WTC11 (cell line): ENCODE data around the gene GORASP1. TPM values are rescaled to one million over a fixed set of nuclear protein-coding genes. Genes with fewer than 3 reads are reported as not detected.

Experiments used
- ATAC-seq: fragments of 200-7000 bp; cut with Tn5 transposase; 2 replicates; pipeline ENCODE4 v1.10.0; 2021; ENCODE audit warnings: mild to moderate bottlenecking, moderate library complexity
- CTCF ChIA-PET: fragments of 300-600 bp; sonication (Branson Sonifier 250); formaldehyde crosslinking; loops from one replicate; lab custom pipeline; 2021; ENCODE audit warnings: antibody characterized with exemption; lab: Charles Lee
- POLR2A ChIA-PET: fragments of 350-600 bp; sonication (Branson Sonifier 250); formaldehyde crosslinking; loops from one replicate; lab custom pipeline; 2021; ENCODE audit warnings: antibody characterized with exemption; lab: Charles Lee
- DNase-seq: peaks from one replicate; pipeline ENCODE4 v3.0.0; 2021; ENCODE audit warnings: low spot score
- H3K27ac Mint-ChIP-seq: 2 replicates; pipeline ENCODE4 v1.8.0; 2021; ENCODE audit warnings: mixed read lengths
- H3K27me3 Mint-ChIP-seq: 2 replicates; pipeline ENCODE4 v1.8.0; 2021; ENCODE audit warnings: low read depth, mild to moderate bottlenecking, moderate library complexity, mixed read lengths
- H3K36me3 Mint-ChIP-seq: 2 replicates; pipeline ENCODE4 v1.8.0; 2021; ENCODE audit warnings: mixed read lengths
- H3K4me1 Mint-ChIP-seq: 2 replicates; pipeline ENCODE4 v1.8.0; 2022; ENCODE audit warnings: mixed read lengths
- H3K4me3 Mint-ChIP-seq: 2 replicates; pipeline ENCODE4 v1.8.0; 2021; ENCODE audit warnings: mild to moderate bottlenecking, moderate library complexity, mixed read lengths
- H3K9me3 Mint-ChIP-seq: 2 replicates; pipeline ENCODE4 v1.8.0; 2021; ENCODE audit warnings: mixed read lengths
- ARID4B ChIP-seq: sonication (generic); formaldehyde crosslinking; IDR thresholded peaks from 2 replicates; pipeline ENCODE4 v1.8.0; 2023; ENCODE audit warnings: missing genetic modification reagents, mild to moderate bottlenecking, borderline replicate concordance
- CREB1 ChIP-seq: sonication (generic); formaldehyde crosslinking; IDR thresholded peaks from 2 replicates; pipeline ENCODE4 v1.8.0; 2023; ENCODE audit warnings: mild to moderate bottlenecking, missing genetic modification reagents
- CTCF ChIP-seq: fragments of 200-600 bp; IDR thresholded peaks from 2 replicates; pipeline ENCODE4 v1.8.0; 2022; ENCODE audit warnings: antibody characterized with exemption
- ELF4 ChIP-seq: sonication (generic); formaldehyde crosslinking; IDR thresholded peaks from 2 replicates; pipeline ENCODE4 v1.8.1; 2022; ENCODE audit warnings: low read depth, mild to moderate bottlenecking, moderate library complexity, missing genetic modification reagents
- HMGA2 ChIP-seq: fragments of 250-450 bp; sonication (Bioruptor Pico); IDR thresholded peaks from 2 replicates; pipeline ENCODE4 v1.4.0; 2021; ENCODE audit warnings: mild to moderate bottlenecking, moderate library complexity
- HMGXB4 ChIP-seq: sonication (generic); formaldehyde crosslinking; IDR thresholded peaks from 2 replicates; pipeline ENCODE4 v1.8.1; 2023; ENCODE audit warnings: mild to moderate bottlenecking, moderate library complexity, missing genetic modification reagents
- JUN ChIP-seq: sonication (generic); formaldehyde crosslinking; IDR thresholded peaks from 2 replicates; pipeline ENCODE4 v1.8.0; 2023; ENCODE audit warnings: mild to moderate bottlenecking, missing genetic modification reagents
- MAX ChIP-seq: sonication (generic); formaldehyde crosslinking; IDR thresholded peaks from 2 replicates; pipeline ENCODE4 v1.8.0; 2022; ENCODE audit warnings: mild to moderate bottlenecking, missing genetic modification reagents
- NFE2L1 ChIP-seq: sonication (generic); formaldehyde crosslinking; IDR thresholded peaks from 2 replicates; pipeline ENCODE4 v1.8.1; 2023; ENCODE audit warnings: missing genetic modification reagents
- NR1H2 ChIP-seq: sonication (generic); formaldehyde crosslinking; IDR thresholded peaks from 2 replicates; pipeline ENCODE4 v1.9.0; 2021; ENCODE audit warnings: mild to moderate bottlenecking, moderate library complexity, missing genetic modification reagents
- OVOL2 ChIP-seq: fragments of 250-450 bp; sonication (Bioruptor Pico); IDR thresholded peaks from 2 replicates; pipeline ENCODE4 v1.9.0; 2021; ENCODE audit warnings: mild to moderate bottlenecking, borderline replicate concordance
- PREB ChIP-seq: sonication (generic); formaldehyde crosslinking; IDR thresholded peaks from 2 replicates; pipeline ENCODE4 v1.8.1; 2022; ENCODE audit warnings: mild to moderate bottlenecking, missing genetic modification reagents, moderate library complexity, borderline replicate concordance
- ZBTB21 ChIP-seq: sonication (generic); formaldehyde crosslinking; IDR thresholded peaks from 2 replicates; pipeline ENCODE4 v1.8.1; 2023; ENCODE audit warnings: mild to moderate bottlenecking, missing genetic modification reagents, borderline replicate concordance
- ZNF232 ChIP-seq: sonication (generic); formaldehyde crosslinking; IDR thresholded peaks from 2 replicates; pipeline ENCODE4 v1.8.0; 2022; ENCODE audit warnings: mild to moderate bottlenecking, missing genetic modification reagents
- total RNA-seq: library from RNA; stranded (reverse); gene quantifications from 3 replicates; pipeline ENCODE4 v1.2.3, GENCODE V29; 2021
- TF ChIP-seq, protein P1 (sequence below): sonication (generic); formaldehyde crosslinking; IDR thresholded peaks from 2 replicates; pipeline ENCODE4 v1.8.1; 2023; ENCODE audit warnings: mild to moderate bottlenecking, missing genetic modification reagents, borderline replicate concordance
- TF ChIP-seq, protein P2 (sequence below): sonication (generic); formaldehyde crosslinking; IDR thresholded peaks from 2 replicates; pipeline ENCODE4 v1.8.1; 2023; ENCODE audit warnings: mild to moderate bottlenecking, missing genetic modification reagents, moderate library complexity

Gene GORASP1
- total RNA-seq, 1 experiment from 2014 or later, result 47.4 TPM

- Mint-ChIP-seq H3K9me3 (no peaks in the 10 kb centered on the region), H3K4me1 (no peaks in the 10 kb centered on the region), H3K27ac (no peak overlapping the region), H3K4me3 (no peak overlapping the region), H3K27me3 (no peaks in the 10 kb centered on the region), H3K36me3 (peaks cover 43% of the 10 kb centered on the region)
- ChIA-PET POLR2A (no interaction called here), CTCF (interaction anchor here (0.6 to 1.1 kb wide), 2 partner anchors 11 to 209 kb away, joined by 4 read pairs; no protein-coding TSS in a partner anchor)
- no peak for DNase-seq
- TF ChIP-seq ZNF232, result no peak
- ATAC-seq, result no peak
Measured at GRCh38 chr3:39079530-39079929, 27.9 kb downstream of the GORASP1 start.

DNA sequence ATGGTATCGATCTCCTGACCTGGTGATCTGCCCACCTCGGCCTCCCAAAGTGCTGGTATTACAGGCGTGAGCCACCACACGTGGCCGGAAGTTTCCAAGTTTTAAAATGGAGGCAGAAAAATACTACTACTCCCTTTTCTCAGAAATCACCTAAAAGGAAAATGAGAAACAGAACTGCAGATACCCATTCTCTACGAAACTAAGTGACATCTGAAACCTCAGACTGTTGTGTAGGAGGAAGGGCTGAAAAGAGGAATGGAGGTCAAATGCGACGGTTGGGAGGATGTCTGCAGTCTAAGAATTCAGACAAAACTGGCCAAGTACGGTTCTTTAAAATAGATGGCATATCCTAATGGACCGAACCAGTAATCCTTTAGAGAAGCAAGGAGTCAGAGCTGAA is 31.5 kb downstream of the GORASP1 start:
- POLR2A ChIA-PET, result no interaction called here
- no peak for DNase-seq
- CTCF ChIA-PET, result no interaction called here
- no peak for ATAC-seq
- no peak overlapping the region for H3K27ac Mint-ChIP-seq
- no peak for TF ChIP-seq NFE2L1 (CRISPR knock-in tag)
- no peak for TF ChIP-seq PREB (CRISPR knock-in tag)
- TF ChIP-seq, protein P1, sequence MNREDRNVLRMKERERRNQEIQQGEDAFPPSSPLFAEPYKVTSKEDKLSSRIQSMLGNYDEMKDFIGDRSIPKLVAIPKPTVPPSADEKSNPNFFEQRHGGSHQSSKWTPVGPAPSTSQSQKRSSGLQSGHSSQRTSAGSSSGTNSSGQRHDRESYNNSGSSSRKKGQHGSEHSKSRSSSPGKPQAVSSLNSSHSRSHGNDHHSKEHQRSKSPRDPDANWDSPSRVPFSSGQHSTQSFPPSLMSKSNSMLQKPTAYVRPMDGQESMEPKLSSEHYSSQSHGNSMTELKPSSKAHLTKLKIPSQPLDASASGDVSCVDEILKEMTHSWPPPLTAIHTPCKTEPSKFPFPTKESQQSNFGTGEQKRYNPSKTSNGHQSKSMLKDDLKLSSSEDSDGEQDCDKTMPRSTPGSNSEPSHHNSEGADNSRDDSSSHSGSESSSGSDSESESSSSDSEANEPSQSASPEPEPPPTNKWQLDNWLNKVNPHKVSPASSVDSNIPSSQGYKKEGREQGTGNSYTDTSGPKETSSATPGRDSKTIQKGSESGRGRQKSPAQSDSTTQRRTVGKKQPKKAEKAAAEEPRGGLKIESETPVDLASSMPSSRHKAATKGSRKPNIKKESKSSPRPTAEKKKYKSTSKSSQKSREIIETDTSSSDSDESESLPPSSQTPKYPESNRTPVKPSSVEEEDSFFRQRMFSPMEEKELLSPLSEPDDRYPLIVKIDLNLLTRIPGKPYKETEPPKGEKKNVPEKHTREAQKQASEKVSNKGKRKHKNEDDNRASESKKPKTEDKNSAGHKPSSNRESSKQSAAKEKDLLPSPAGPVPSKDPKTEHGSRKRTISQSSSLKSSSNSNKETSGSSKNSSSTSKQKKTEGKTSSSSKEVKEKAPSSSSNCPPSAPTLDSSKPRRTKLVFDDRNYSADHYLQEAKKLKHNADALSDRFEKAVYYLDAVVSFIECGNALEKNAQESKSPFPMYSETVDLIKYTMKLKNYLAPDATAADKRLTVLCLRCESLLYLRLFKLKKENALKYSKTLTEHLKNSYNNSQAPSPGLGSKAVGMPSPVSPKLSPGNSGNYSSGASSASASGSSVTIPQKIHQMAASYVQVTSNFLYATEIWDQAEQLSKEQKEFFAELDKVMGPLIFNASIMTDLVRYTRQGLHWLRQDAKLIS (CRISPR knock-in tag), result no peak
- TF ChIP-seq NR1H2 (CRISPR knock-in tag), result no peak
- TF ChIP-seq JUN (CRISPR knock-in tag), result no peak
- TF ChIP-seq OVOL2 (CRISPR knock-in tag), result no peak
- H3K4me1 Mint-ChIP-seq, result no peaks in the 10 kb centered on the region
- no peaks in the 10 kb centered on the region for H3K9me3 Mint-ChIP-seq
- no peak overlapping the region for H3K4me3 Mint-ChIP-seq
- H3K27me3 Mint-ChIP-seq, result no peaks in the 10 kb centered on the region
- peaks cover 47% of the 10 kb centered on the region for H3K36me3 Mint-ChIP-seq

DNA sequence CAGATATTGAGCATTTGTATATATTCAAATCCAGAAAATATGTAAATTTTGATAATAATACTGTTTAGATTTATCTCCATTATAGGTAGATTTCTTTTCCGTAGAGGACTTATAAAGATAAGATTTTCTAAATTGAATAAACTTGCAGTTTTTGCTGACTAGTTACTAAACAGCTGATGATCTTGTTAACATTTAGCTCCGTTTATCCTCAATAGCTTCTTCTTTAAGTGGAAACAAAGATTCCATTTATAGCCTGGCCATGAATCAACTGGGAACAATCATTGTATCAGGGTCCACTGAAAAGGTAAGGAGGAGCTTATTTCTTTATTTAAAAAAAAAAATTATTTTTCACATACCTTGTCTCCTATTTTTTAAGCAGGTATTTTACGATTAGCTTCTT is 38.9 kb downstream of the GORASP1 start:
- ATAC-seq, result no peak
- CTCF ChIA-PET, result interaction anchor here (0.6 to 1.3 kb wide), 3 partner anchors 11 to 309 kb away, joined by 3 to 4 read pairs (median 3); no protein-coding TSS in a partner anchor
- POLR2A ChIA-PET, result no interaction called here
- TF ChIP-seq ZBTB21 (CRISPR knock-in tag), result no peak
- TF ChIP-seq CTCF, result no peak
- TF ChIP-seq, protein P2, sequence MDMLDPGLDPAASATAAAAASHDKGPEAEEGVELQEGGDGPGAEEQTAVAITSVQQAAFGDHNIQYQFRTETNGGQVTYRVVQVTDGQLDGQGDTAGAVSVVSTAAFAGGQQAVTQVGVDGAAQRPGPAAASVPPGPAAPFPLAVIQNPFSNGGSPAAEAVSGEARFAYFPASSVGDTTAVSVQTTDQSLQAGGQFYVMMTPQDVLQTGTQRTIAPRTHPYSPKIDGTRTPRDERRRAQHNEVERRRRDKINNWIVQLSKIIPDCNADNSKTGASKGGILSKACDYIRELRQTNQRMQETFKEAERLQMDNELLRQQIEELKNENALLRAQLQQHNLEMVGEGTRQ (CRISPR knock-in tag), result no peak
- no peak for TF ChIP-seq ELF4 (CRISPR knock-in tag)
- no peak for TF ChIP-seq HMGXB4 (CRISPR knock-in tag)
- TF ChIP-seq HMGA2 (CRISPR knock-in tag), result no peak
- TF ChIP-seq ARID4B, result no peak
- no peak for TF ChIP-seq CREB1 (CRISPR knock-in tag)
- no peak for TF ChIP-seq MAX (CRISPR knock-in tag)
- no peak for TF ChIP-seq PREB (CRISPR knock-in tag)

More for the DNA sequence above, 38.9 kb downstream of the GORASP1 start:
- Mint-ChIP-seq H3K36me3 (peaks cover 23% of the 10 kb centered on the region), H3K27me3 (no peaks in the 10 kb centered on the region), H3K4me1 (0 out of 2 replicates have a peak, but pooled peaks cover 3% of the 10 kb centered on the region), H3K4me3 (no peak overlapping the region), H3K9me3 (no peaks in the 10 kb centered on the region), H3K27ac (no peak overlapping the region)
- DNase-seq, result no peak
